ENCODE data around the gene KCNQ1OT1. TPM values are rescaled to one million over a fixed set of nuclear protein-coding genes. Genes with fewer than 3 reads are reported as not detected.

Gene KCNQ1OT1
- total RNA-seq, 1 experiment from 2014 or later, result 2.7 TPM

DNA sequence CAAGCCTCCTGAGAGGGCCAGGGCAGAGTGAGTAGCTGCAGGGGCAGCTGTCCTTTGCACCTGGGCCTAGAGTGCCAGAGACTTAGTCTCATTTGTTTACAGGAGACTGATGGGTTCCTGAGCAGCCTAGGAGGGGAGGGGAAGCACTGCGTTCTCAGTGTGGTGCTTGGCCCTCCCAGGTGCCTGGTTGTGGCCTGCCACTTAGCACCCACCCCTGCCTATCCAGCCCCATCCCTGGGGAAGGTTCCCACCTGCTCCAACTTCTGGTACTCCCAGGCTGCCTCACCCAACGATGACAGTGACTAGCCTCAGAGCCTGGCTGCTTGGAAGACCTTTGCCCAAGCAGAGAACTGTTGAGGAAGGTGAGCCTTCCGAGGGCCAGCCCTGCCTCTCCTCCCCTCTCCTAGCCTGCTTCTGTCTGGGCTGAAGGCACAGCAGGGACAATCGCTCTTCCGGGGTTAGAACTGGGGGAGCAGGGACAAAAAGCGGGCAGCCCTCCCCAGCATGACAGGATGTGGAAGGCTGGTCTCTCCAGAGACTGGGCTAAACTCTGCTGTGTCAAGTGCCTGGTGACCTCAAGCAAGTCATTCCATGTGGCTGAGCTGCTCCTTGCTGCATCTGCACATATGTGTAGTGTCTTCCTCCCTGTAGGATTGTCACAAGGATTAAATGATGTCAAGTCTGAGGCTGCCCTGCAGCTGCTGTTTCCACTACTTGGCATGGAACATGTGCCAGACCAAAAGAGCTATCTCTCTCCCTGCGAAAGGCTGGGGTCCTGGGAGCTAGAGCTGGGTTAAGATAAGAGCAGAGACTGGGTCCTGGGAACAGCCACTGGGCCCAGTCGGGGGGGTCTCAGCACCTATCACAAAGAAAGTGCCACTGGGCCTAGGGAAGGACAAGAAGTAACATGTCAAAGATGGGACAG is 9.9 kb downstream of the KCNQ1OT1 start:
- DNase-seq, result peak; percentile 64

DNA sequence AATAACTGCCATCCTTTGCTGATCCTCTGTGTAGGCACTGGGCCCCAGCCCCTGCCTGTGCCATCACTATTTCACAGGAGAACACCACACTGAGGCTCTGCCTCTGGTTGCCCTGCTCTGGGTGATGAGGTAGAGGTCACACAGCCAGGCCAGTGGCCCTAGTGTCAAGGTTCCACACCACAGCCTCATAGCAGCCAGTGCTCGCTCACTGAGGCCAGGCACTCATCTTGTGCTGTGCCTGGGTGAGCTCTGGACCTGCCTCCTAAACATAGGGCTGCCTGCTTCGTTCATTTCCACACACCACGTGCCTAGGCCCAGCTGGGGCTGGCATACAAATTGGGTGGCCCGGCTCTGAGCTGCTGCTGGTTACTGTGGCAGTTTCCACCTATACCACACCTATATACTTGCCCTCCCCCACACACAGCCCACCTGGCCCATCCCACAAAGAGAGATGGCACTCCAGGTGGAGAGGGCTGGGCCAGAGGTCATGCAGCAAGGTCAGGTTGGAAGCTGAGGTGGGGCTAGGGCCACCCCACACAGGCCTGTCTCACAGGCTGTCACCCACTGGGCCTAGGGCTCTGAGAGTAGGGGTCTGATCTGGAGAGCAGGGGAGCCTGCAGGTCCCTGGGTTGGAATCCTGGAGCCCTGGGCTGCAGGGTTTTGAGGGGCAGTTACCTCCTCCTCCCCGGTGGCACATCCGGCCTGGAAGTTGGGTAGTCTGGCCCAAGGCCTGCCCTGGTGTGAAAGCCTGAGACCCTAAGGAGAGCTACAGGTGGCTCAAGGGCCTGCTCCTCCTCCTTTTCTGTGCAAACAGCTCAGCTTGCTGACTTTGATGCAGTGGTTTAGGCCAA is 11.2 kb downstream of the KCNQ1OT1 start:
- H3K27ac ChIP-seq (ENCODE audit: low read length), result peak overlapping the region; percentile 53; the same call in 1 of the 2 replicates
- no peak for DNase-seq
- peaks cover 50% of the 10 kb centered on the region; the same call in 1 of the 2 replicates for H4K20me1 ChIP-seq (ENCODE audit: insufficient read depth, low read depth, low read length)

More for the DNA sequence above, 9.9 kb downstream of the KCNQ1OT1 start:
- Histone ChIP-seq H3K9ac (ENCODE audit: low read length) (no peak overlapping the region), H4K20me1 (ENCODE audit: insufficient read depth, low read depth, low read length) (peaks cover 54% of the 10 kb centered on the region; the same call in 1 of the 2 replicates), H3K27me3 (ENCODE audit: low read length) (no peaks in the 10 kb centered on the region), H3K4me1 (ENCODE audit: low read length) (peaks cover 66% of the 10 kb centered on the region), H2AFZ (ENCODE audit: low read length) (no peak overlapping the region), H3K79me2 (ENCODE audit: low read length) (peaks cover 81% of the 10 kb centered on the region), H3K9me2 (replicated peaks; ENCODE audit: insufficient read depth, low read length) (no peaks in the 10 kb centered on the region), H3K4me2 (ENCODE audit: low read depth, low read length, poor library complexity, severe bottlenecking) (peak overlapping the region; percentile 32), H3K9me3 (ENCODE audit: low read length) (no peaks in the 10 kb centered on the region), H3K36me3 (ENCODE audit: insufficient read depth, low read length) (no peaks in the 10 kb centered on the region), H3K4me3 (ENCODE audit: low read length) (no peak overlapping the region), H3K27ac (ENCODE audit: low read length) (peak overlapping the region; percentile 53)

GRCh38 chr11:2687782-2688191 is 12.0 kb downstream of the KCNQ1OT1 start:
- no peak for DNase-seq
- peaks cover 71% of the 10 kb centered on the region for H3K79me2 ChIP-seq (ENCODE audit: low read length)
- no peak overlapping the region for H3K27ac ChIP-seq (ENCODE audit: low read length)
- H3K9me3 ChIP-seq (ENCODE audit: low read length), result no peaks in the 10 kb centered on the region
- no peak overlapping the region for H3K4me2 ChIP-seq (ENCODE audit: low read depth, low read length, poor library complexity, severe bottlenecking)
- H3K4me1 ChIP-seq (ENCODE audit: low read length), result peaks cover 65% of the 10 kb centered on the region
- no peaks in the 10 kb centered on the region for H3K9me2 ChIP-seq (replicated peaks; ENCODE audit: insufficient read depth, low read length)
- peaks cover 48% of the 10 kb centered on the region; the same call in 1 of the 2 replicates for H4K20me1 ChIP-seq (ENCODE audit: insufficient read depth, low read depth, low read length)
- H3K9ac ChIP-seq (ENCODE audit: low read length), result no peak overlapping the region
- no peaks in the 10 kb centered on the region for H3K36me3 ChIP-seq (ENCODE audit: insufficient read depth, low read length)
- H2AFZ ChIP-seq (ENCODE audit: low read length), result no peak overlapping the region
- no peak overlapping the region for H3K4me3 ChIP-seq (ENCODE audit: low read length)
- H3K27me3 ChIP-seq (ENCODE audit: low read length), result no peaks in the 10 kb centered on the region

More for the DNA sequence above, 11.2 kb downstream of the KCNQ1OT1 start:
- no peaks in the 10 kb centered on the region for H3K27me3 ChIP-seq (ENCODE audit: low read length)
- H3K79me2 ChIP-seq (ENCODE audit: low read length), result peaks cover 75% of the 10 kb centered on the region
- no peaks in the 10 kb centered on the region for H3K9me2 ChIP-seq (replicated peaks; ENCODE audit: insufficient read depth, low read length)
- H3K4me1 ChIP-seq (ENCODE audit: low read length), result peaks cover 64% of the 10 kb centered on the region
- H2AFZ ChIP-seq (ENCODE audit: low read length), result no peak overlapping the region
- no peak overlapping the region for H3K4me2 ChIP-seq (ENCODE audit: low read depth, low read length, poor library complexity, severe bottlenecking)
- no peak overlapping the region for H3K4me3 ChIP-seq (ENCODE audit: low read length)
- no peaks in the 10 kb centered on the region for H3K36me3 ChIP-seq (ENCODE audit: insufficient read depth, low read length)
- H3K9me3 ChIP-seq (ENCODE audit: low read length), result no peaks in the 10 kb centered on the region
- no peak overlapping the region for H3K9ac ChIP-seq (ENCODE audit: low read length)

DNA sequence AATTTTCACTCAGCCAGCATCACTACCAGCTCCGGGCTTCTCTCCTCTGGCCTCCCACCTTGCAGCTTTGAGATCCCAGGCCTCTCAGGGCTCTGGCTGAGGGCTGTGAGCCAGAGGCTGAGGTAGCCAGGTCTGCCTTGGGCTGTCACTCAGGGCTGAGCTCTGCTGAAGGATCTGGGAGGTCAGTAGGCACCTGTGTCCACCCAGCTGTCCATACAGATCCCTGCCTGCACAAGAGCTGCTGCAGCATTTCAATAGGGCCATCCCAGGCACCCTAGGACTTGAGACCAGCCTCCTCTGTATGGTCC is 12.6 kb downstream of the KCNQ1OT1 start:
- Histone ChIP-seq H3K79me2 (ENCODE audit: low read length) (peaks cover 71% of the 10 kb centered on the region), H3K4me2 (ENCODE audit: low read depth, low read length, poor library complexity, severe bottlenecking) (no peak overlapping the region), H3K9me2 (replicated peaks; ENCODE audit: insufficient read depth, low read length) (no peaks in the 10 kb centered on the region), H3K36me3 (ENCODE audit: insufficient read depth, low read length) (no peaks in the 10 kb centered on the region), H3K9me3 (ENCODE audit: low read length) (no peaks in the 10 kb centered on the region), H3K4me3 (ENCODE audit: low read length) (no peak overlapping the region), H2AFZ (ENCODE audit: low read length) (no peak overlapping the region), H3K27ac (ENCODE audit: low read length) (no peak overlapping the region), H3K9ac (ENCODE audit: low read length) (no peak overlapping the region), H3K4me1 (ENCODE audit: low read length) (peaks cover 65% of the 10 kb centered on the region), H4K20me1 (ENCODE audit: insufficient read depth, low read depth, low read length) (peaks cover 47% of the 10 kb centered on the region; the same call in 1 of the 2 replicates), H3K27me3 (ENCODE audit: low read length) (no peaks in the 10 kb centered on the region)
- DNase-seq, result no peak

- Histone ChIP-seq H3K4me2 (ENCODE audit: low read depth, low read length, poor library complexity, severe bottlenecking) (no peak overlapping the region), H3K9ac (ENCODE audit: low read length) (no peak overlapping the region), H3K79me2 (ENCODE audit: low read length) (peaks cover 71% of the 10 kb centered on the region), H3K9me3 (ENCODE audit: low read length) (no peaks in the 10 kb centered on the region), H3K36me3 (ENCODE audit: insufficient read depth, low read length) (no peaks in the 10 kb centered on the region), H3K4me1 (ENCODE audit: low read length) (peaks cover 65% of the 10 kb centered on the region), H3K27ac (ENCODE audit: low read length) (no peak overlapping the region), H3K27me3 (ENCODE audit: low read length) (no peaks in the 10 kb centered on the region), H2AFZ (ENCODE audit: low read length) (no peak overlapping the region), H4K20me1 (ENCODE audit: insufficient read depth, low read depth, low read length) (peaks cover 41% of the 10 kb centered on the region; the same call in 1 of the 2 replicates), H3K4me3 (ENCODE audit: low read length) (no peak overlapping the region), H3K9me2 (replicated peaks; ENCODE audit: insufficient read depth, low read length) (no peaks in the 10 kb centered on the region)
- no peak for DNase-seq
Measured at GRCh38 chr11:2686360-2687222, 13.2 kb downstream of the KCNQ1OT1 start.

- Histone ChIP-seq H3K27ac (ENCODE audit: low read length) (no peak overlapping the region), H3K36me3 (ENCODE audit: insufficient read depth, low read length) (no peaks in the 10 kb centered on the region), H3K27me3 (ENCODE audit: low read length) (no peaks in the 10 kb centered on the region), H3K79me2 (ENCODE audit: low read length) (peaks cover 71% of the 10 kb centered on the region), H3K9me3 (ENCODE audit: low read length) (no peaks in the 10 kb centered on the region), H3K9me2 (replicated peaks; ENCODE audit: insufficient read depth, low read length) (no peaks in the 10 kb centered on the region), H3K4me1 (ENCODE audit: low read length) (peaks cover 65% of the 10 kb centered on the region), H4K20me1 (ENCODE audit: insufficient read depth, low read depth, low read length) (peaks cover 34% of the 10 kb centered on the region; the same call in 1 of the 2 replicates), H3K4me2 (ENCODE audit: low read depth, low read length, poor library complexity, severe bottlenecking) (no peak overlapping the region), H3K4me3 (ENCODE audit: low read length) (no peak overlapping the region), H3K9ac (ENCODE audit: low read length) (no peak overlapping the region), H2AFZ (ENCODE audit: low read length) (no peak overlapping the region)
- DNase-seq, result no peak
Measured at GRCh38 chr11:2685566-2686359, 14.0 kb downstream of the KCNQ1OT1 start.

- peaks cover 59% of the 10 kb centered on the region for H3K4me1 ChIP-seq (ENCODE audit: low read length)
- H3K27ac ChIP-seq (ENCODE audit: low read length), result no peak overlapping the region
- no peak for DNase-seq
- H3K9me3 ChIP-seq (ENCODE audit: low read length), result no peaks in the 10 kb centered on the region
- H3K79me2 ChIP-seq (ENCODE audit: low read length), result peaks cover 70% of the 10 kb centered on the region
- no peak overlapping the region for H3K4me3 ChIP-seq (ENCODE audit: low read length)
- H3K36me3 ChIP-seq (ENCODE audit: insufficient read depth, low read length), result no peaks in the 10 kb centered on the region
- H3K9ac ChIP-seq (ENCODE audit: low read length), result no peak overlapping the region
- no peak overlapping the region for H2AFZ ChIP-seq (ENCODE audit: low read length)
- no peak overlapping the region for H3K4me2 ChIP-seq (ENCODE audit: low read depth, low read length, poor library complexity, severe bottlenecking)
- no peaks in the 10 kb centered on the region for H3K27me3 ChIP-seq (ENCODE audit: low read length)
- no peaks in the 10 kb centered on the region for H3K9me2 ChIP-seq (replicated peaks; ENCODE audit: insufficient read depth, low read length)
- peaks cover 27% of the 10 kb centered on the region; the same call in 1 of the 2 replicates for H4K20me1 ChIP-seq (ENCODE audit: insufficient read depth, low read depth, low read length)
Measured at GRCh38 chr11:2685051-2685450, 14.7 kb downstream of the KCNQ1OT1 start.

Measured in Karpas-422 (cell line).